Measurements from ENCODE around the gene TBC1D9B.

DNA sequence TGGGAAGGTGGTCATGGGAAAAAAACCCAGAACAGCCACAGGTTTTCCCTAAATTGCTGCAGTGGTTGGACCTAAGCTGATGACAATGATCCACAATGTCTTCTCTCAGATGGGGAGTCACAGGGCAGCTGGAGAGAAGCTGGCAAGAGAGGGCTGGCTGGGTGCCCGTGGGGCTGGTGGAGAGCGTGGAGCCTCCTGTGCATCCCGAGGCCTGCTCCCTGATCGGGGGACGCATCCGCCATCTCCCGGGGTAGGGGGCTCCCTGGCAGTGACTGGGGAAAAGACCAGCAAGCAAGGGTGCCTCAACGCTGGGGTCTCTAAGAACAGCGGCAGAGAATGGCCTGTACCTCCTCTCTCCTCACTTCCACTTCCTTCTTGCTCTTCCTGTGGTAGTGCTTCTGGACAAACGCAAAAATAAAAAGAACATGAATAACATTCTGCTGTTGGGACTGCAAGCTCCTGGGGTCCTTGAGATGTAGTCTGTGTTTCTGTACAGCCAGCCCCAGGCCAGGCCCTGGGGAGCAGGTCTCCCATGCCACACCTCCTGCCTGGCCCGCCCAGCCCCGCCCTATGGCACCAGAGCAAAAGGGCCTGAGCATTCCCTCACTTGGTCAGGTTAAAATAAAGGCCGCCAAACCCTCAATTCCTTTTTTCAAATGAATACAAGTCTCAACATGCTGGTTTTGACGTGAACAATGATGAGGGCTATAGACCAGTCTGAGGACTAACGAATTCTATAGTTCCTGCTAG, 42.0 kb downstream of the TBC1D9B start:
- no peak for TF ChIP-seq EZH2 (IDR thresholded peaks at IDR 0.05; ENCODE audit: borderline replicate concordance, low read depth, low read length, severe bottlenecking)
- TF ChIP-seq, protein P1, sequence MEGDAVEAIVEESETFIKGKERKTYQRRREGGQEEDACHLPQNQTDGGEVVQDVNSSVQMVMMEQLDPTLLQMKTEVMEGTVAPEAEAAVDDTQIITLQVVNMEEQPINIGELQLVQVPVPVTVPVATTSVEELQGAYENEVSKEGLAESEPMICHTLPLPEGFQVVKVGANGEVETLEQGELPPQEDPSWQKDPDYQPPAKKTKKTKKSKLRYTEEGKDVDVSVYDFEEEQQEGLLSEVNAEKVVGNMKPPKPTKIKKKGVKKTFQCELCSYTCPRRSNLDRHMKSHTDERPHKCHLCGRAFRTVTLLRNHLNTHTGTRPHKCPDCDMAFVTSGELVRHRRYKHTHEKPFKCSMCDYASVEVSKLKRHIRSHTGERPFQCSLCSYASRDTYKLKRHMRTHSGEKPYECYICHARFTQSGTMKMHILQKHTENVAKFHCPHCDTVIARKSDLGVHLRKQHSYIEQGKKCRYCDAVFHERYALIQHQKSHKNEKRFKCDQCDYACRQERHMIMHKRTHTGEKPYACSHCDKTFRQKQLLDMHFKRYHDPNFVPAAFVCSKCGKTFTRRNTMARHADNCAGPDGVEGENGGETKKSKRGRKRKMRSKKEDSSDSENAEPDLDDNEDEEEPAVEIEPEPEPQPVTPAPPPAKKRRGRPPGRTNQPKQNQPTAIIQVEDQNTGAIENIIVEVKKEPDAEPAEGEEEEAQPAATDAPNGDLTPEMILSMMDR (IDR thresholded peaks at IDR 0.05; ENCODE audit: borderline replicate concordance, extremely low read depth, low read length, poor library complexity, severe bottlenecking) = no peak
